Stimulated activated CD8-positive, alpha-beta memory T cell treated with anti-CD3 and anti-CD28 coated beads, Interleukin-7, amount 100 ng/mL, for 1 hour (primary cell): ENCODE data around the gene ITSN2.
"Not testable (repeated sequence)": the region's sequence is repeated elsewhere in the genome, so short reads cannot be mapped to it uniquely, and the experiment has no call there.

Source experiments
- DNase-seq, 2 donors: peaks; one replicate each; pipeline ENCODE4 v3.0.0-alpha.2; 2020; ENCODE audit warnings: low read depth in 2 of 2

Gene ITSN2

DNA sequence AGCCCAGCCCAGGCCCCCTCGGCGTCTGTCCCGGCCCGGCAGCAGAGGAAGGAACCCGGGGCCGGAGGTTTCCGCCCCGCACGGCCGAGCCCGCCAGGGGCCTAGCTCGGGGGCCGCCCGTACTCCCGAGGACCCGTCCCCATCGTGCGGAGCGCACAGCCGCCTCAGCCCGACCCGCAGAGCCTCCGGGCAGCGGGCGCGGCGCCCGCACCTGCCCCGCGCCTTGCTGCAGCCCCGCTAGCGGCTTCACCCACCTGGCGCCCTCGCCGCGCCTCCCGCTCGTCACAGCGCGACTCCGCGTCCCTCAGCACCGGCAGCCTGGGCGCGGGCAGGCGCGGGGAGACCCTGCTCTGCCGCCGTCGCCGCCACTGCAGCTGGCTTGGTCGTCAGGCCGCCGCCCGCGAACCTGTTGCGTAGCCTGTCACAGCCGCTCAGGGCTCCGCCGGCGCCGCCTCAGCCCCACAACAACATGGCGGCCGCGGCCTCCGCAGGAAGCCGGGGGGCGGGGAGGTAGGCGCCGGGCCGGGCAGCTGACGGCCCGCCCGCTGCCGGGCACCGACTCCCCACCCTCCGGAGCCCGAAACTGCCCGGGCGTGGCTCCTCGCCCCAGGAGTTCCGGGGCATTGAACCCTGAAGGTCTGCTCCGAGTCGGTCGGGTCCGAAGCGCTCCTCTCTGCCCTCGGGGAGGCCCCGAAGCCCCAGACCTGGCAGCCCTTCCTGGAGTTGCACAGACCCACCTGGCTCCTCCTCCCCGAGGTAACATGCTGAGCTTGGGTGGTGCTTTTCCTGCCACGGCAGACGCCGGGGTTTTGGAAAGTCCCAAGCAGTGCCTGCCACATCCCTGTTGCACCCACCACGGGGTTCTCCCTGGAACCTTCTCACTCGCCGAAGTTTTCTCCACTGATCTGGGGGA is at the start of gene ITSN2:
ITSN2 (minus strand) TSS at position 487 of the 913 bp plus-strand sequence. CDS start 32,454 bp downstream, outside the sequence.
- peak; percentile 54 to 57 for DNase-seq

DNA sequence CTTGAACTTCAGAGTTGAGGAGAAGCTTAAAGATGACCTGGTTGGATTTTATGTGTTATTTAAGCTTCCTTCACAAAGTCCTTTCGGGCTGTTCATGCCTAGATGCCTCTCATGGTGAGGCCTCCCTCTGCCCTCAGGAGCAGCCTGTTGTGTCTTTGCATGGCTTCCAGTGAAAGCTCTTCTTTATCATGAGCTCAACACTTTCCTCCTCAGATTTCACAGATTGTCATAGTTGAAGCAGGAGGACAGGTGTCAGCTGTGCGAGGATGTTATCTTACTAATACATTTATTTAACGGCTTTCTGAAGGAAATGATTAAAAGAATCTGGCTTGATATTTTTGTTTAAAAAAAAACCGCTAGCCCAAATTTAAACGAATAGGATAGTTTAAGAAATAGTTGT is 48.8 kb upstream of the ITSN2 start:
- no peak for DNase-seq

DNA sequence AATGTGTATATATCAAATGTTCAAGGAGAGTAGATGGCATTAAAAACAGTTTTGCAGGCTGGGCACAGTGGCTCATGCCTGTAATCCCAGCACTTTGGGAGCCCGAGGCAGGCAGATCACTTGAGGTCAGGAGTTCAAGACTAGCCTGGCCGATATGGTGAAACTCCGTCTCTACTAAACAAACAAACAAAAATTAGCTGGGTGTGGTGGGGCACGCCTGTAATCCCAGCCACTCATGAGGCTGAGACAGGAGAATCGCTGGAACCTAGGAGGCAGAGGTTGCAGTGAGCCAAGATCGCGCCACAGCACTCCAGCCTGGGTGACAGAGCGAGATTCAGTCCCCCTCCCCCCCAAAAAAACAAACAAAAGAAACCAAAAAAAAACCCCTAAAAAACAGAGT is 48.4 kb upstream of the ITSN2 start:
- DNase-seq: not testable (repeated sequence)

DNA sequence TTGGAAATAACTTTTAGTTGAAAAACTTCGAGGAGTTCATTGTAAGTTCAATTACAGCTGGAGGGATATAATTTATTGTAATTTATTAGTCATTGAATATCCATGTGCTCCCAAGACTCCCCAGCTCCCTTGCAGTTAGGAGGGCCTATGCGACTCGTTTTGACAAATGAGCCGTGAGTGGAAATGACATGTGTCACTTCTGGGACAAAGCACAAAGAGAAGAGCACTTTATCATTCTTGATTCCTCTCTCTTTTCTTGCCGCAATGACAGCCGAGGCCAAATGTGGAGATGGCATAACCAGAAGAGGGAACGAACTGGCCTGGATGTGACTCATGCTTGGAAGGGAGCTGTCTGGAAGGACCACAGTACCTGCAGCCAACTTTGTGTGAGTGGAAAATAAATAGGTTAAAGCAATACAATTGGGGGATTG is 44.2 kb upstream of the ITSN2 start:
- no peak for DNase-seq

DNA sequence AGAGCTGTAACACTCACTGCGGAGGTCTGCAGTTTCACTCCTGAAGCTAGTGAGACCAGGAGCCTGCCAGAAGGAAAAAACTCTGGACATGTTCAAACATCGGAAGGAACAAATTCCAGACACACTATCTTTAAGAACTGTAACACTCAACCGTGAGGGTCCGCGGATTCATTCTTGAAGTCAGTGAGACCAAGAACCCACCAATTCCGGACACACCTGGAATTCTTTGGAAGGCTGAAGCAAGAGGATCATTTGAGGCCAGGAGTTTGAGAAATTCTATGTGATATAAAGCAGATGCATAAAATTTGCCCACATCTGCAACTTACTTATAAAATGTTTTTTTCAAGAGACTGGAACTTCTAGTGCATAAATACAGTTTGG is 43.5 kb upstream of the ITSN2 start:
- DNase-seq: no peak

DNA sequence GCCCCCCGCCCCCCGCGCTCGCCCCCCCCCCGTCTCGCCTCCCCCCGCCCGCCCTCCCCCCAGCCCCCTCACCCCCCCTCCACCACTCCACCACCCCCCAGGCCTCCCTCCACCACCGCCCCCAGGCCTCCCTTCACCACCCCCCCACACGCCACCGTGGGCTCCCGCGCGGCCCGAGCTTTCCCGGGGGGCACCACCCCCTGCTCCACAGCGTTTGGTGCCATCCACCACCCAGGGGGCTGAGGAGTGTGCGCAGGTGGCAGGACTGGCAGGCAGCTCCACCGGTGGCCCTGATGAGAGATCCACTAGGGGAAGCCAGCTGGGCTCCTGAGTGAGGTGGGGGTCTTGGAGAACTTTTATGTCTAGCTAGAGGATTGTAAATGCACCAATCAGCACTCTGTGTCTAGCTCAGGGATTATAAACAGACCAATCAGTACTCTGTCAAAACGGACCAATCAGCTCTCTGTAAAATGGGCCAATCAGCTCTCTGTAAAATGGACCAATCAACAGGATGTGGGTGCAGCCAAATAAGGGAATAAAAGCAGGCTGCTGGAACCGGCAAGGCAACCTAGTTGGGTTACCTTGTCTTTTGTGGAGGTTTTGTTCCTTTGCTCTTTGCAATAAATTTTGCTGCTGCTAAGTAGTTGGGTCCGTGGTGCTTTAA is 43.0 kb upstream of the ITSN2 start:
- no peak for DNase-seq

DNA sequence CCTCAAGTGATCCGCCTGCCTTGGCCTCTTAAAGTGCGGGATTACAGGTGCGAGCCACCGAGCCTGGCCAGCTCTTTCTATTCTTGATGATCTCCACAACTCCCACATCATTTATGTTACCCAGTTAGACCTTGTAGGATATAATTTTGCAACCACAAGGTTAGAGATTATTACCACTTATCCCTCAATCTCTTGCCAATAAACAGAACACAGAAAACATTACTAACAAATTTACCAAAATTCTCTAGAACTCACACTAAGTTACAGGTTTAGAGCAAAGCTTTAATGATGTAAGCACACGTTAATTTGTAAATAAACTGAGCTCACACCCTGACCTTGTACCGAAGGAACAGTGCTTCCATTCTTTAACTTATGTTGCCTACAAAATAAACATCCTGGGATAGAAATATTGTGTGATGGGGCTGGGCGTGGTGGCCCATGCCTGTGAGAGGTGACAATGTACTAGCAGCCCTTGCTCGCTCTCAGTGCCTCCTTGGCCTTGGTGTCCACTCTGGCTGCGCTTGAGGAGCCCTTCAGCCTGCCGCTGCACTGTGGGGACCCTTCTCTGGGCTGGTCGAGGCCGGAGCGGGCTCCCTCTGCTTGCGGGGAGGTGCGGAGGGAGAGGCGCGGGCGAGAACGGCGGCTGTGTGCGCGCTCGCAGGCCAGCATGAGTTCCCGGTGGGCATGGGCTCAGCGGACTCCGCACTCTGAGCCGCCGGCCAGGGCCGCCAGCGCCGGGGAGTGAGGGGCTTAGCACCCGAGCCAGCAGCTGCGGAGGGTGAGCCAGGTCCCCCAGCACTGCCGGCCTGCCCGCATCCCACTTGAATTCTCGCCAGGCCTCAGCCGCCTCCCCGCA is 42.1 kb upstream of the ITSN2 start:
- DNase-seq: no peak

DNA sequence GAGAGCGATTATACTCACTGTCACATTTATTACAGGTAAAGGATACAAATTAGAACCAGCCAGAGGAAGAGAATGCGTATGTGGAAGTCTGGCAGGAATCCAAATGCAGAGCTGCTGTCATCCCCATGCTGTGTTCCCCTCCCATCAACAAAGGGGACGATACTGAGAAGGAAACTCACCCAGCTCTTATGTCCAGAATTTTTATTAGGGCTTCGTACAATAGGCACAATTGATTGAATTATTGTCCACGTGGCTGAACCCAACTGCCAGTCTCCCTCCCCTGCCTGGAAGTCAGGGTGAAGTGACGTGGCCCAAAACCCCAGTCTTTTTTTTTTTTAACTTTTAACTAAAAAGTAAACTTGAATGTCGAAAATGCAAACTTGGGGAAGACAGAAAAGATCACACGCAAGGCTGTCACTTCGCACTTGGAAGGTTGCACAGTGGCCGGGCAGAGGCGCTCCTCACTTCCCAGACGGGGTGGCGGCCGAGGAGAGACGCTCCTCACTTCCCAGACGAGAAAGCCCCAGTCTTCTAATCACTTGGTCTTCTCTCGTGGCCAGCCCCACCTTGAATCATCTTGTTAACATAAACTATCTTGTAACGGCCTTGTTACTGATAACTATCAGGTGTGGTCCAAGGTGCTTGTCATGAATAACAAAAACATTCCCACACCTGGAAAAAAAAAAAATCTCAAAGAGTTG is 40.0 kb upstream of the ITSN2 start:
- DNase-seq: no peak

DNA sequence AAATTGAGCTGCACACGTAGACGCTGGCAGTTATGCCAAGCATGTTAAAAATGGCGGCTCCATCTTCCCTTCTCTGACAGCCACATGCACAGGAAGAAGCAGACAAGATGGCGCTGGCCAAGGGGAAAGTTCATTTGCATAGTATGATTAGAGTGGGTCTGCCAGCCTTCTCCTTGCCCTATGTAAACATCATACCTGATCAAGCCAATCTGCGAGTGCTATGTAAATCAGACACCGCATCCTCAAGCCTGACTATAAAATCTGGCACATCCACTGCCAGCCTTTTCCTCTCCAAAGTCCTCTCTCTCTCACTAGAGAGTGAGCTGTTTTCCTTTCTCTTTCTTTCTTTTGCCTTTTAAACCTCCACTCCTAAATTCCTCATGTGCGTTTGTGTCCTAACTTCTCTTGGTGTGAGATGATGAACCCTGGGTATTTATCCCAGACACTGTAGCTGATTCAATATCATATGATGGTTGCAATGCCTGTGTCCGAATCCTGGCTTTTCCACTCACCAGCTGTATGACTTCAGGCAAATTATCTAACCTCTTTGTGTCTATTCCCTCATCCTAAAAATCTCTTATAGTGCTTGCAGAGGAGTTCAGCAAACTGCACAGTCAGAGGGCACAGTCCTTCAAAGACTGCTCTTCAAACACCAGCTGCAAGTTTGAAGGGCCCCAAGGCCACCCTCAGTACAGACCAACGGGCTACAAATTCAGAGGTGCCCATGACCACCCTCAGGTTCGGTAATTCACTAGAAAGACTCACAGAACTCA is 39.3 kb upstream of the ITSN2 start:
- DNase-seq: no peak

DNA sequence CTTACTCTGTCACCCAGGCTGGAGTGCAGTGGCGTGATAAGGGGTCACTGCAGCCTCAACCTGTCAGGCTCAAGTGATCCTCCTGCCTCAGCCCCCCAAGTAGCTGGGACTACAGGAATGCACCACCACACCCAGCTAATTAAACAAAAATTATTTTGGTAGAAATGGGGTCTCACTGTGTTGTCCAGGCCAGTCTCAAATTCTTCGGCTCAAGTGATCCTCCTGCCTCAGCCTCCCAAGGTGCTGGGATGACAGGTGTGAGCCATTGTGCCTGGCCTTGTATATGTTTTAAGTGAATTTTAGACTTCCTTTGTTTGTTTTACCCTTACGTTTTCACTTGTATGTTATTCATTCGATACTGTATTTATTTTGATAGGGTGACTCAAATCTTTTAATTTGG is 34.7 kb upstream of the ITSN2 start:
- no peak for DNase-seq

DNA sequence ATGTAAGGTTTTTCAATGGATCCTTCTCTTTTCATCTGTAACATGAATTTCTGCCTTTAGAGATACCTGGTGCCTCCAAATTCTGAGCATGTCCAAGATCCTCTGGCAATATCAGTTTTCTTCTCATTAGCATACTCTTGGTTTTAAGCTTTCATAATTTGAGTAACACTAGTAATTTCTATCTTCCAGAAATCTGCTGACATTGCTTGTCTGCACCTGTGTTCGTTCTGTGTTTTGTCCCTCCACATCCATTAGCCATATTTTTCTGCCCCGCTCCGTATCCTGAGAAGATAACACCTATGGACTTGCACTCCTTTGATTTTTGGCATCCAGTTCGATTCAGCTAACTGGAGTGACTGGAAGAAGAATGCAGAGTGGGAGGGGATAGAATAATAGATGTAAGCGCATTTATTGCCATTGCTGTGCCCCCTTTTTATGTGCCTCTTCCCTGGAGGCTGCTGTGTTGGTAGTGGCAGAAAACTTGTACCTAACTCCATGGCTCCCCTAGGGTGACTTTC is 32.3 kb upstream of the ITSN2 start:
- DNase-seq: no peak

DNA sequence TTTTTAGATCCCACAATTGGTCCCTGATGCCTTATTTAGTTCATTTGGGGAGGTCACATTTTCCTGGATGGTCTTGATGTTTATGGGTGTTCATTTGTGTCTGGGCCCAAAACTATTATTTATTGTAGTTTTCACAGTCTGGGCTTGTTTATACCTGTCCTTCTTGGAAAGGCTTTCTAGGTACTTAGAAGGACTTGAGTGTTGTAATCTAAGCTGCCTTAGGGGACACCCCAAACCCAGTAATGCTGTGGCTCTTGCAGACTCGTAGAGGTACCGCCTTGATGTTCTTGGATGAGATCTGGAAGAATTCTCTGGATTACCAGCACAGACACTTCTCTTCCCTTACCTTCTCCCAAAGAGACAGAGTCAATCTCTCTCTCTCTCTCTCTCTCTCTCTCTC is 25.0 kb upstream of the ITSN2 start:
- no peak for DNase-seq

DNA sequence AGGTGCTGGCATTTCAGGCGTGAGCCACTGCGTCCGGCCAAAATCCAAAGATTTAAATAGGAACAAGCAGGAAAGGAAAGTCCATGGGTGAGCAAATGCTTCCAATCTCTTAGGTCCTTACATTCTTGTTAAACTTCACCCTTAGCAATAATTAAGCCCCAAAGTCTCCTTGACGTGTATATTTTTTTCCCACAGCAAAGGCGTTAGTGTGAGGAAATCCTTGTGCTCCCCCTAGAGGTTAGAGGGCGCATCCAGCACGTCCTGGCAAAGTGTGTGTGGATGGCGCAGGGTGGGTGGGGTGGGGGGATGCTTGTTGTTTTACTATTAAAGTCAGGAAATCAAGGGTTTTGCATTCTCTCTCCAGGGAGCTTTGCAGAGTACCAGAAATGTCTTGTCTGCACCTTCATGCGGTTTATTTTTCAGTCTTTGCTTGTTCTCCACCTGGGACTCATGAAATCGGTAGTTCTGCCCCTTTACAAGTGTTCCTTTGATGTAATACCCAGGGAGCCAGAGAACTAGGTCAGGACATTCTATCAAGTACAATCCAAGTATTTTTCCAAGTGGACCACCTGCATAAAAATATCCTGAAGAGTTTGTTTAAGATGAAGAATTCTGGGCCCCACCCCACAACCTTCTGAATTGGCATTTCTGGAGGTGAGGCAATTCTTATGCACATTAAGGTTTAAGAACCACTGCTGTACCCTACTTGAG is 22.2 kb upstream of the ITSN2 start:
- no peak for DNase-seq

DNA sequence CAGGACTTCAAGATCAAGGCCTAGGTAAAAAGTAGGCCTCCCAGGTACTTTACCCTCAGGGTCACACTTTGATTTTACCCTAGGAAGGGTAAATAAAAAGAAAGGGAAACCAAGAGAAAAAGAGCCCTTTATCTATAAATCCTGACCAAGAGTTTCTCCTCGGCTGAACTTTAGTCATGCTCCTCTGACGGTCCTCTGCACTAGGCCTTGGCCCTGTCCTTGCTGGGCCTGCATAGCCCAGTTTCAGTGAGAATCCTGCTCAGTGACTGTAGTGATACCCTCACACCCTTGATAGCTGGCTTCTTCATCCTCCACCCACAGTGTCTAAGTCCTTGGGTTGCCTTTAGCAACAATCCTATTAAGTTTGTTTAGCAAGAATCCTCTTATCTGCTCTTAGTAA is 20.5 kb upstream of the ITSN2 start:
- DNase-seq: no peak

DNA sequence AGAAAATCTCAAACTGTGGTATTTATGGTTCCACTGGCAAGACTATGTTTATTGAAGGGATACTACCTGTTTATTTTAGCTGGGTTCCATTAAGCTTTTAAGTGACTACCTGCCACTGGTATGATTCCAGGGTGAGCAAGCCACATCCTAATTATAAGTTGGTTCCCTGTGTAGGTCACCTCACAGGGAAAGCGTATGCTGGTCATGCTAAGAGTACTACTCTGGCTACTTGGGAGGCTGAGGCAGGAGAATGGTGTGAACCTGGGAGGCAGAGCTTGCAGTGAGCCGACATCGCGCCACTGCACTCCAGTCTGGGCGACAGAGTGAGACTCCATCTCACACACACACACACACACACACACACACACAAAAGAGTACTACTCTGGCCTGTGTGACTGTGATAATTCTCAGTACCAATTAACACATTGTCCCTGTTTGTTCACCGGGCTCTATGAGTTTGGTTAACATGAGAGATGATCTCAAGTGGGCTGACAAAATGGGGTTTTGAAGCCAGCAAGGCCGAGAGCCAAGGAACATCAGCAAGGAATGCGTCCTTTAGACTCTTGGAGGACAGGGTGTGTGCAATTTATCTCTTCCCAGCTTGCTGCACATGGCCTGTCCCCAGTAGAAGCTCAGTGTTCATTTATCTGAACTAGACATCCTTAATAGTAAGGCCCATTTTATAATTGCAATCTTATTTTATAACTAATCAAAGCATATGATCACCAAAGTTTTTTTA is 15.2 kb upstream of the ITSN2 start:
- DNase-seq: no peak

DNA sequence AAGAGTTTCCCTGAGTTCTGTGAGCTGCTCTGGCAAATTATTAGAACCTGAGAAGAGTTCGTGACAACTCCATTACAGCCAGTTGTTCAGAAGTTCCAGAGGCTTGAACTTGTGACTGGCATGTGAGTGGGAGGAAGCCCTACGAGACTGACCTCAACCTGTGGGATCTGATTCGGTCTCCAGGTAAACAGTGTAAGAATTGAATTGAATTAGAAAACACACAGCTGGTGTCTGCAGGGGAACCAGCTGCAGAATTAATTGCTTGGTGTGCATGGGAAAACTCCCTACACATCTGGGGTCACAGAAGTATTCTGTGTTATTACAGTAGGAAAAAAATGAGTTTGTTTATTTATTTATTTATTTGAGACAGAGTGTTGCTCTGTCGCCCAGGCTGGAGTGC is 14.0 kb upstream of the ITSN2 start:
- no peak for DNase-seq

DNA sequence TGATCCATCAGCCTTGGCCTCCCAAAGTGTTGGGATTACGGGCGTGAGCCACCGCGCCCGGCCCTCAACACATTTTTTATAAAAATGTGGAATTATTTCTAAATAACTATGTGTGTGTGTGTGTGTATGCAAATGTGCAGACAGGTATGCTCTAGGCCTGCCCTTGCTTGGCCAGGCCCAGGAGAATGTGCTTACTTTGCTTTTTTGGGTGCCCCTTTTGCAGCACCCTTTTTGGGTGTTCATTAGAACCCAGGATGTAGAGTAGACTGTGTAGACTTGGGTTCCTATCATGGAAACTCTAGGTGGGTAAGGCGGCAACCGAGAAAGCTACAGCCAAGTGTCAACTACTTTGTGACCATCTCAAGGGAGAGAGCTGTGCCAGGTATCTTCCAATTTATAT is 11.7 kb upstream of the ITSN2 start:
- no peak for DNase-seq

DNA sequence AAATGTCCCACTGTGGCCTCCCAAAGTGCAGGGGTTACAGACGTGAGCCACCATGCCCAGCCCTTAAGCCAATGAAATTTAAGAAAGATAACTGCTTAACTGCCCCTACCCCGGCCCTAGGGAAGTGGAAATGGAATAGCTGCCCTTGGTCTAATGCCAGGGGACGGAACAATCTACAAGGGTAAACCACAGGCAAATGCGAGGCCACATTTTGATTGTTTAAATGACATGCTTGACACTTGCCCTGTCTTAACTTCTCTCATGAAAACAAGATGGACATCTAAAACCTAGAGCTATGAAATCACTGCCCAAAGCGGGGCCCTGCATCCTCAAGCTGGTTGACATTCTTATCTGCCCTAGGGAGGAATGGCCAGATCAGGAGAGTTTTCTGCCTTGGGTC is 5.5 kb upstream of the ITSN2 start:
- no peak for DNase-seq

DNA sequence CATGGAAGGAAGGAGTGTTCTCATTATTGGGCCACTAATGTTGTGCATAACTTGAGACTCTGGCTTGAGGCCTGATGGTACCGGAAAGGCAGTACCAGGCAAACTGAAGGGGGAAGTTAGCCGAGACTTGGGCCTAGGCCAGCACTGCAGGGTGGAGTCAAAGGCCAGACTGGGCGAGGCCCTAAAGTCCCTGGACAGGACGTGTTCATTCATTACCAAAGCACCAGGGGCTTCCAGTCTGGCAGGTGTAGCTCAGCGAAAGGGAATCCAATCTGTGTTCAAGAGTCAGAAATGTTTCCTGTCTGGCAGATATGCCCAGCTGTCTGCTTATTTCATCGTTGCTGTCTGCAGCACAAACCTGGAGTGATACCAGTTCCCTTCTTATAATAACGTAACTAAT is 4.7 kb upstream of the ITSN2 start:
- DNase-seq: no peak
